Measurements from ENCODE around the gene MYMX.

Gene MYMX

GRCh38 chr6:44221291-44221960 lies 4.7 kb downstream of the MYMX start (continued):
- TF ChIP-seq YY2 (tag by site-specific recombination; IDR thresholded peaks at IDR 0.05), result no peak
- no peak for TF ChIP-seq REPIN1 (tag by site-specific recombination; IDR thresholded peaks at IDR 0.05; ENCODE audit: low read depth)
- TF ChIP-seq ZNF366 (tag by site-specific recombination; conservative IDR thresholded peaks at IDR 0.05), result peak; percentile 54; the same call in 1 of the 2 replicates
- TF ChIP-seq ZNF416 (tag by site-specific recombination; IDR thresholded peaks at IDR 0.05), result no peak
- no peak for TF ChIP-seq GLI2 (tag by site-specific recombination; IDR thresholded peaks at IDR 0.05; ENCODE audit: borderline replicate concordance, low read depth)
- peak; percentile 7; the same call in 1 of the 2 replicates for TF ChIP-seq WT1 (tag by site-specific recombination; IDR thresholded peaks at IDR 0.05)
- 0 out of 2 replicates have a peak, but pooled peaks have one; percentile 32 for TF ChIP-seq ZNF701 (tag by site-specific recombination; IDR thresholded peaks at IDR 0.05)
- TF ChIP-seq ATF2 (tag by site-specific recombination; IDR thresholded peaks at IDR 0.05; ENCODE audit: low read depth), result no peak
- TF ChIP-seq ZEB2 (tag by site-specific recombination; IDR thresholded peaks at IDR 0.05), result no peak
- TF ChIP-seq IKZF3 (tag by site-specific recombination; IDR thresholded peaks at IDR 0.05), result peak; percentile 31; the same call in 1 of the 2 replicates
- no peak for TF ChIP-seq ZNF571 (tag by site-specific recombination; IDR thresholded peaks at IDR 0.05)
- peak; percentile 79 for TF ChIP-seq SCRT2 (tag by site-specific recombination; IDR thresholded peaks at IDR 0.05)
- peak; percentile 49 for TF ChIP-seq KLF9 (tag by site-specific recombination; IDR thresholded peaks at IDR 0.05; ENCODE audit: low read depth)
- TF ChIP-seq ZNF335 (tag by site-specific recombination; conservative IDR thresholded peaks at IDR 0.05), result peak; percentile 62
- peak; percentile 52 for TF ChIP-seq ZNF398 (tag by site-specific recombination; IDR thresholded peaks at IDR 0.05)
- no peak for TF ChIP-seq ZNF677 (tag by site-specific recombination; IDR thresholded peaks at IDR 0.05)
- TF ChIP-seq ZNF341 (tag by site-specific recombination; IDR thresholded peaks at IDR 0.05; ENCODE audit: low read depth), result peak; percentile 83
- TF ChIP-seq KLF17 (tag by site-specific recombination; IDR thresholded peaks at IDR 0.05), result peak; percentile 81
- no peak for TF ChIP-seq OSR2 (tag by site-specific recombination; IDR thresholded peaks at IDR 0.05)
- TF ChIP-seq ZBTB48 (tag by site-specific recombination; IDR thresholded peaks at IDR 0.05), result peak; percentile 45
- no peak for TF ChIP-seq ZNF16 (tag by site-specific recombination; IDR thresholded peaks at IDR 0.05; ENCODE audit: low read depth)
- no peak for TF ChIP-seq ZSCAN16 (tag by site-specific recombination; IDR thresholded peaks at IDR 0.05)
- TF ChIP-seq ZNF639 (tag by site-specific recombination; IDR thresholded peaks at IDR 0.05), result no peak
- no peak for TF ChIP-seq SP3 (tag by site-specific recombination; IDR thresholded peaks at IDR 0.05)
- no peak for TF ChIP-seq BCL11B (tag by site-specific recombination; IDR thresholded peaks at IDR 0.05; ENCODE audit: low read depth)
- TF ChIP-seq ZNF645 (tag by site-specific recombination; IDR thresholded peaks at IDR 0.05), result no peak
- no peak; the same call in 1 of the 2 replicates for TF ChIP-seq SP7 (tag by site-specific recombination; IDR thresholded peaks at IDR 0.05)
- TF ChIP-seq ZNF2 (tag by site-specific recombination; IDR thresholded peaks at IDR 0.05), result no peak
- TF ChIP-seq ZBTB8A (tag by site-specific recombination; IDR thresholded peaks at IDR 0.05), result peak; percentile 44; the same call in 1 of the 2 replicates
- TF ChIP-seq ZNF423 (tag by site-specific recombination; IDR thresholded peaks at IDR 0.05), result peak; percentile 37; the same call in 1 of the 2 replicates
- TF ChIP-seq KLF16 (tag by site-specific recombination; IDR thresholded peaks at IDR 0.05), result peak; percentile 74; the same call in 1 of the 2 replicates
- no peak for TF ChIP-seq ZBTB10 (tag by site-specific recombination; IDR thresholded peaks at IDR 0.05)

Data from HEK293 (cell line).